Putamen (tissue), 1 donor: ENCODE data around the gene WDR27.

Experiments used
- DNase-seq: peaks from one replicate; pipeline ENCODE4 v3.0.0-alpha.2; 2016; ENCODE audit warnings: low spot score

WDR27 gene

GRCh38 chr6:169564453-169565240 lies 137.2 kb downstream of the WDR27 start:
- no peak for DNase-seq

DNA sequence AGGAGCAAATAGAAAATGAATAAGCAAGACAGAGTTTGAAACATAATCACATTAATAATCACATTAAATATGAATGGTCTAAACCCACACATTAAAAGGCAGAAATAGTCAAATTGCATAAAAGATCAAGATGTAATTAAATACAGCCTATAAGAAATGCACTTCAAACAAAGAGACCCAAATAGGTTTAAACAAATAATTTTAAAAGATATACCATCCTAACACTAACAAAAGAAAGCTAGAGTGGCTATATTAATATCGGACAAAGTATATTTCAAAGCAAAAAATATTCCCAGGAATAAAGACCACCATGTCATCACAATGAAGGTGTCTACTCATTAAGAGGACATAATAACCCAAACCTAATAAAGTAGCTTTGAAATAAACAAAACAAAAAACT lies 140.2 kb downstream of the WDR27 start:
- DNase-seq, result no peak

- no peak for DNase-seq
These were observed 142.2 kb downstream of the WDR27 start for GRCh38 chr6:169559592-169559991.

- DNase-seq, result no peak
These were observed 142.9 kb downstream of the WDR27 start for GRCh38 chr6:169558774-169559441.

DNA sequence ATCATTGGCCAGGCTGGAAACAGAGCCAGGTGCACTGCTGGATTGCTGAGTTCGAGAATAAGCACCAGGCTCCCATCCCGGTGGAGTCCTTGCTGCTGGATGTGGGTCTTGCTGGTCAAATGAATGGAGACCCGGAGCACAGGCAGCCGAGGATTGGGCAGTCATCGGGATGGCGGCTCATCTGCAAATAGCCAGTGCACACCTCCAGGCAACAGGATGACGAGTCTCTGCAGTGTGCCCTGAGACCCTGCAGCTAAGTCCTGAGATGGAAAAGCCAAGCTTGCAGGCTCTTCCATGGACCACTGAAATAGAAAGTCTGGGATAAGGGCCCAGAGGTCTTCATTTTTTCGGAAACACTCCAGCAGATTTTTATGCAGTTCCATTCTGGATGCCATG lies 143.5 kb downstream of the WDR27 start:
- no peak for DNase-seq

- DNase-seq, result no peak
These were observed 143.9 kb downstream of the WDR27 start for GRCh38 chr6:169557887-169558286.

DNA sequence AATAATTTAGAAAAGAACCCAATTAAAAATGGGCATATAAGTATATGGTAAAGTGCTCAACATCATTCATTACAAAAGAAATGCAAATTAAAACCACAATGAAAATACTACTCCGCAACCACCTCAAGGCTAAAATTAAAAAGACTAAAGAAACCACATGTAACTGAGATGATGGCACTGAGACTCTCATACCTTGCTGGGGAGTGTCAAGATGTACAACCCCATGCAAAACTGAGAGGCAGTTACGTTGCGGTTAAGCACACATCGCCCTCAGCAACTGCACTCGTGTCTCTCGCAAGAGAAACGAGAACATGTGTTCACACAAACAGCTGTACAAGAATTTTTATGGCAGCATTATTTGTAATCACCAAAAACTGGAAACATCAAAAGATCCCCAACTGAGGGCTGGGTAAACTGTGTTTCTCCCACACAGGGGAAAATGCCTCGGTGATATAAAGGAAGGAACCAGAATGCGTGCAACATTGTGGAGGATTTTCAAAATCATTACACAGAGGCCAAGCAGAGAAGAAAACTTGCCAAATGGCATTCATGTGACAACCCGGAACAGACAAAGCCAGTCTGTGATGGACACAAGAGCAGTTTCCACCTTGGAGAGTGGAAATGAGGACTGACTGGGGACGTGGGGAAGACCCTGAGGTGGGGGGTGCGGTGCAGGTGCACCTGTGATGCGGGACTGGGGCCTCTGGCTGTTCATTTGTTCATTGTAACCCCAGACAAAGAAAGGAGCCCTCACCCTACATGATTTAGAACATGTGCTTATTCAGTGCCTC lies 144.9 kb downstream of the WDR27 start:
- no peak for DNase-seq

GRCh38 chr6:169555971-169556617 lies 145.7 kb downstream of the WDR27 start:
- no peak for DNase-seq

GRCh38 chr6:169545982-169546381 lies 155.8 kb downstream of the WDR27 start:
- DNase-seq, result no peak

DNA sequence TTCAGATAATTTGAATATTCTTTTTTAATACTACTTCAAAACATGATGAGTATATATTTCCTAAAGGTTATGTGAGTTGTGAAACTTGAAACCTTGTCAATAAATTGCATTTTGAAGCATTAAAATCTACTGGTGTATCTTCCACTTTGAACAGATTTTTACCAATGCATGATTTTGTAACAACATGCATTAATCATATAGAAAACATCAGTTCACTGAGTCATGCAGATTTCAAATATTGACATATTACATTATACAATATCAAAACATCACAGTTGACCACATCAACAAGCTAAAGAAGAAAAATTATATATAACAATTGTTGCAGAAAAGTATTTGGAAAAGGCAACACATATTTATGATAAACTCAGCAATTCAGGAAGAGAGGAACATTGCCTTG lies 158.1 kb downstream of the WDR27 start:
- no peak for DNase-seq

DNA sequence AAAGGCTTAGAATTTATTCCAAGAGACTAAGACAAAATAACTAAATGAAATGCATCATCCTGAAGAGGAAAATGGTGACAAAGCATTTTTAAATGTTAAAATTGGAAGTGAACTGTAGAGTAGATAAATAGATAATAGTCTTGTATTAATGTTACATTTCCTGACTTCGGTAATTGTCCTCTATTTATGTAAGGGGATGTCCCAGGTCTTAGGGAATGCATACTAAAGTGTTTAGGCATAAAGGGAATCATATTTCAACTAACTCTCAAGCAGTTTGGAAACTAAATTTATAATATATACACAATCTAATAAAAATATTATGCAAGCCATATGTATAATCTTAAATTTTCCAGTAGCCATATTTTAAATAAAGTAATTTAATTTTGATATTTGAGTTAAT lies 159.3 kb downstream of the WDR27 start:
- no peak for DNase-seq

DNA sequence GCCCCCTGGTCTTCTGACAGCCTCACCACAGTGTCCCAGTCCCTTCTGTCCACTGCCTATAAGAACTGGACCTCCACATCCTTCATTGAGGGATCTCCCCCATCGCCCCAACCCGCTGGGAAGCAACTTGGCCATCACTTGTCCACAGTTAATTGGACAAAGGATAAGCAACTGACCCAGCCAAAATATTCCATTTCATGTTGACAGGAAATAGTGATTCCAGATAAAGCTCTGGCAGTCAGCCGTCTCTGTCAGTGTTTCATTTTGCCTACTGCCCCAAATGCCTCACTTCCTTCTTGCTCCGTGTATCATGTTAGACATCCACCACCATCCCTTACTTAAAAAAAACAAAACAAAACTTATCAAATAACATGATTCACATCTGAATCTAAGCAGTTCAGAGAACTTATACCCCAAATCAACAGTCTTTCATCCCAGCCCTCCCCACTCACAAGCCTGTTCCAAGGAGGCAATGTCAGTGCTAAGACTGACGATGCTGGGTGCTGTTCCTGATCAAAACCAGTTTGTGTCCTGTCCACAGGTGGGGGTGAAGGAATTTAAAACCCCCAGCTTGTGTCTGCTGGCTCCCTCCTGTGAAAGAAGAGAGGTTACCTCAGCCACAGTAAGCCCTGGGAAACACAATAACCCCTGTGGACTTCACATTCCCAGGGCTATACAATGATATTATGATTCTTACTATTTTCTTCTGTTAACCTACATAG lies 162.5 kb downstream of the WDR27 start:
- DNase-seq, result no peak

GRCh38 chr6:169536446-169537170 lies 165.2 kb downstream of the WDR27 start:
- no peak for DNase-seq

- no peak for DNase-seq
These were observed 167.8 kb downstream of the WDR27 start for GRCh38 chr6:169534039-169534421.

GRCh38 chr6:169533301-169534038 lies 168.4 kb downstream of the WDR27 start:
- DNase-seq, result no peak

GRCh38 chr6:169530752-169531123 lies 171.1 kb downstream of the WDR27 start:
- DNase-seq, result no peak

- no peak for DNase-seq
These were observed 171.7 kb downstream of the WDR27 start for GRCh38 chr6:169529931-169530751.

DNA sequence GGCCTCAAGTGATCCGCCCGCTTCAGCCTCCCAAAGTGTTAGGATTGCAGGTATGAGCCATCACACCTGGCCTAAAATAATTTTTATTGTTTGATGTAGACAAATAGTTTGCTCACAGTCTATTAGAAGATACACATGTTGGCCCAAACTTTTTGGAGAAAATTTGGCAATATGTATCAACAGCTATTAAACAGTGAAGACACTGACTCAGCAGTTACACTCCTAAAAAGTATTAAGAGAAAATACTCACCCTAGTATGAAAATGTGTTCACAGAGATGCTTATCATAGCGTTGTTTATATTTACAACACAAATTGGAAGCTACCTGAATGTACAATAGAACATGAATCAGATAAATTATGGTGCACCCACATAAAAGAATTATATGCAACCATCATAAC lies 173.1 kb downstream of the WDR27 start:
- DNase-seq, result no peak

DNA sequence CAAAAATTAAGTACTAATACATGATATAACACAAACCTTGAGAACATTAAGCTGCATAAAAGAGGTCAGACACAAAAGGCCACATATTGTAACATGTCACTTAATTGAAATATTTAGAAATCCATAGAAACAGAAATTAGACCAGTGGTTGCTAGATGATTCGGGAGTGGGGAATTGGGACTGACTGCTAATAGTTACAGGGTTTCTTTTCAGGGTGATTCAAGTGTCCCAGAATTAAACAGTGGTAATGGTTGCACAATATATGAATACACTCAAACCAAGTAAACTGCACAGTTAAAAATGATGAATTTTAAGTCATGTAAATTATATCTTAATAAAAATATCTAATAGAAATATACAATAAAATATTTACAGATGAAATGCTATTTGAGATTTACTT lies 174.5 kb downstream of the WDR27 start:
- DNase-seq, result no peak

GRCh38 chr6:169521825-169522224 lies 180.0 kb downstream of the WDR27 start:
- no peak for DNase-seq
